Left ventricle myocardium inferior (tissue), 1 donor: Measurements from ENCODE around the gene MRFAP1. TPM values are rescaled to one million over a fixed set of nuclear protein-coding genes. Genes with fewer than 3 reads are reported as not detected.
"Not testable (repeated sequence)": the region's sequence is repeated elsewhere in the genome, so short reads cannot be mapped to it uniquely, and the experiment has no call there.

Source experiments
- DNase-seq: peaks from one replicate; pipeline ENCODE4 v3.0.0-alpha.2; 2020
- H3K27ac ChIP-seq: fragments of 200-600 bp; replicated peaks from 2 replicates; pipeline ENCODE4 v1.8.0; 2021
- H3K27me3 ChIP-seq: fragments of 200-600 bp; 2 replicates; pipeline ENCODE4 v1.8.0; 2021; ENCODE audit warnings: low read depth
- H3K36me3 ChIP-seq: fragments of 200-600 bp; 2 replicates; pipeline ENCODE4 v1.8.0; 2021
- H3K4me1 ChIP-seq: fragments of 200-600 bp; 2 replicates; pipeline ENCODE4 v1.8.0; 2021
- H3K4me3 ChIP-seq: fragments of 200-600 bp; 2 replicates; pipeline ENCODE4 v1.8.0; 2021; ENCODE audit warnings: mild to moderate bottlenecking, moderate library complexity
- H3K9me3 ChIP-seq: fragments of 200-600 bp; replicated peaks from 2 replicates; pipeline ENCODE4 v1.8.0; 2021
- CTCF ChIP-seq: fragments of 200-600 bp; IDR thresholded peaks from 2 replicates; pipeline ENCODE4 v1.8.0; 2021; ENCODE audit warnings: antibody characterized with exemption, mild to moderate bottlenecking, borderline replicate concordance
- intact Hi-C: fragments of 100-400 bp; cut with micrococcal nuclease; formaldehyde crosslinking; loops from one replicate; pipeline ENCODE4 v1.11.0; 2022
- total RNA-seq: library from RNA; stranded (reverse); fragmentation: NEBNext Ultra II Directional; extraction: Animal tissue kit (Norgen Biotek cat#: 25700); gene quantifications from one replicate; pipeline ENCODE4 v1.2.1, GENCODE V29; 2021
- donor health status: DM: no; HTN: yes; CAD: no; lungs with severe emphysema.

MRFAP1 gene
- total RNA-seq, 1 donor from 2014 or later, result 223 TPM

- H3K4me3 ChIP-seq, result no peak overlapping the region
- TF ChIP-seq CTCF, result no peak
- no peak overlapping the region for H3K27ac ChIP-seq
- intact Hi-C loops, result no loop called here
- no peaks in the 10 kb centered on the region for H3K9me3 ChIP-seq
- H3K4me1 ChIP-seq, result peaks cover 19% of the 10 kb centered on the region
- no peak for DNase-seq
- no peaks in the 10 kb centered on the region for H3K27me3 ChIP-seq
- peaks cover 12% of the 10 kb centered on the region for H3K36me3 ChIP-seq
Measured at GRCh38 chr4:6647169-6647568, 6.7 kb downstream of the MRFAP1 start.

GRCh38 chr4:6647582-6648230 is 7.2 kb downstream of the MRFAP1 start:
- no peak overlapping the region for H3K27ac ChIP-seq
- H3K4me3 ChIP-seq, result no peak overlapping the region
- H3K27me3 ChIP-seq, result no peaks in the 10 kb centered on the region
- no peaks in the 10 kb centered on the region for H3K9me3 ChIP-seq
- TF ChIP-seq CTCF, result no peak
- H3K4me1 ChIP-seq, result peaks cover 14% of the 10 kb centered on the region
- intact Hi-C loops, result no loop called here
- DNase-seq, result no peak
- H3K36me3 ChIP-seq, result peaks cover 7% of the 10 kb centered on the region

GRCh38 chr4:6649216-6649615 is 8.7 kb downstream of the MRFAP1 start:
- TF ChIP-seq CTCF, result no peak
- H3K9me3 ChIP-seq, result no peaks in the 10 kb centered on the region
- intact Hi-C loops, result no loop called here
- no peak for DNase-seq
- no peak overlapping the region for H3K4me3 ChIP-seq
- no peak overlapping the region for H3K27ac ChIP-seq
- no peaks in the 10 kb centered on the region for H3K36me3 ChIP-seq
- H3K4me1 ChIP-seq, result no peaks in the 10 kb centered on the region
- H3K27me3 ChIP-seq, result no peaks in the 10 kb centered on the region

- H3K36me3 ChIP-seq, intact Hi-C loops, H3K27ac ChIP-seq, H3K4me1 ChIP-seq, H3K4me3 ChIP-seq, H3K9me3 ChIP-seq, H3K27me3 ChIP-seq, DNase-seq: not testable (repeated sequence)
Measured at GRCh38 chr4:6654211-6654610, 13.7 kb downstream of the MRFAP1 start.

GRCh38 chr4:6655291-6655690 is 14.8 kb downstream of the MRFAP1 start:
- H3K27ac ChIP-seq, H3K4me3 ChIP-seq, H3K36me3 ChIP-seq, H3K9me3 ChIP-seq, intact Hi-C loops, DNase-seq, H3K4me1 ChIP-seq: not testable (repeated sequence)
- H3K27me3 ChIP-seq, result peaks cover 11% of the 10 kb centered on the region

GRCh38 chr4:6655924-6656323 is 15.4 kb downstream of the MRFAP1 start:
- H3K27me3 ChIP-seq, result peaks cover 11% of the 10 kb centered on the region
- no peaks in the 10 kb centered on the region for H3K36me3 ChIP-seq
- H3K27ac ChIP-seq, result no peak overlapping the region
- no peak overlapping the region for H3K4me3 ChIP-seq
- TF ChIP-seq CTCF, result no peak
- no peaks in the 10 kb centered on the region for H3K9me3 ChIP-seq
- H3K4me1 ChIP-seq, result peaks cover 8% of the 10 kb centered on the region
- intact Hi-C loops, result no loop called here
- DNase-seq, result no peak
